HEK293 (cell line): ENCODE results near the gene RPS10.

Source experiments
- CTCF ChIA-PET: fragments of 350-600 bp; formaldehyde crosslinking; extraction: SDS; loops from one replicate; lab custom pipeline; 2021; ENCODE audit warnings: antibody characterized with exemption; lab: Yijun Ruan, JAX
- POLR2A ChIA-PET: fragments of 300-600 bp; formaldehyde crosslinking; extraction: SDS; loops from one replicate; lab custom pipeline; 2020; ENCODE audit warnings: antibody characterized with exemption, inconsistent platforms; lab: Yijun Ruan, JAX
- H3K27ac ChIP-seq: fragments of 200-500 bp; sonication (Bioruptor generic); 2 replicates; pipeline ENCODE4 v1.5.1; 2014; ENCODE audit warnings: low read depth, low read length, control low read depth, inconsistent platforms; ENCODE audit errors: extremely low read depth
- H3K36me3 ChIP-seq, 2 experiments: fragments of 200-500 bp in 1 of 2; sonication (Bioruptor generic) in 1 of 2; 1 replicate in 1 of 2; 2 replicates in 1 of 2; pipeline ENCODE4 v1.5.1; 2014 to 2017; ENCODE audit warnings: inconsistent platforms in 2 of 2, low read length in 2 of 2; ENCODE audit not compliant: control insufficient read depth in 2 of 2, insufficient read depth in 1 of 2
- H3K4me1 ChIP-seq: fragments of 200-500 bp; sonication (Bioruptor generic); 2 replicates; pipeline ENCODE4 v1.5.1; 2014; ENCODE audit warnings: mild to moderate bottlenecking, low read length, inconsistent platforms; ENCODE audit not compliant: control insufficient read depth, insufficient read depth
- H3K4me3 ChIP-seq: 2 replicates; pipeline ENCODE4 v1.5.1; 2011; ENCODE audit warnings: low read depth, mild to moderate bottlenecking, control low read depth, low read length, moderate library complexity
- H3K9me3 ChIP-seq: fragments of 200-500 bp; sonication (Bioruptor generic); 2 replicates; pipeline ENCODE4 v1.5.1; 2014; ENCODE audit warnings: low read depth, low read length, inconsistent platforms; ENCODE audit not compliant: control insufficient read depth, insufficient read depth
- AEBP2 ChIP-seq: fragments of 450-650 bp; formaldehyde crosslinking; IDR thresholded peaks from 2 replicates; pipeline ENCODE4 v1.5.1; 2016; ENCODE audit warnings: missing biosample characterization, missing genetic modification characterization, borderline replicate concordance
- ATF2 ChIP-seq: fragments of 450-650 bp; formaldehyde crosslinking; IDR thresholded peaks from 2 replicates; pipeline ENCODE4 v1.5.1; 2016; ENCODE audit warnings: missing biosample characterization, missing genetic modification characterization, low read depth
- EGR2 ChIP-seq: fragments of 450-650 bp; formaldehyde crosslinking; IDR thresholded peaks from 2 replicates; pipeline ENCODE4 v1.5.1; 2016; ENCODE audit warnings: low read depth, missing biosample characterization, missing genetic modification characterization
- FEZF1 ChIP-seq: fragments of 450-650 bp; formaldehyde crosslinking; IDR thresholded peaks from 2 replicates; pipeline ENCODE4 v1.5.1; 2016; ENCODE audit warnings: missing biosample characterization, missing genetic modification characterization
- GFI1B ChIP-seq: fragments of 450-650 bp; formaldehyde crosslinking; IDR thresholded peaks from 2 replicates; pipeline ENCODE4 v1.5.1; 2016; ENCODE audit warnings: missing biosample characterization, missing genetic modification characterization
- GLIS1 ChIP-seq: fragments of 450-650 bp; formaldehyde crosslinking; IDR thresholded peaks from 2 replicates; pipeline ENCODE4 v1.5.1; 2016; ENCODE audit warnings: missing biosample characterization, missing genetic modification characterization
- OSR2 ChIP-seq: fragments of 450-650 bp; formaldehyde crosslinking; IDR thresholded peaks from 2 replicates; pipeline ENCODE4 v1.5.1; 2016; ENCODE audit warnings: missing biosample characterization, missing genetic modification characterization
- OVOL3 ChIP-seq: fragments of 450-650 bp; formaldehyde crosslinking; IDR thresholded peaks from 2 replicates; pipeline ENCODE4 v1.5.1; 2016; ENCODE audit warnings: missing biosample characterization, missing genetic modification characterization
- REPIN1 ChIP-seq: fragments of 450-650 bp; formaldehyde crosslinking; IDR thresholded peaks from 2 replicates; pipeline ENCODE4 v1.5.1; 2017; ENCODE audit warnings: missing biosample characterization, missing genetic modification characterization, low read depth
- ZIC2 ChIP-seq: fragments of 450-650 bp; formaldehyde crosslinking; IDR thresholded peaks from 2 replicates; pipeline ENCODE4 v1.5.1; 2016; ENCODE audit warnings: missing biosample characterization, missing genetic modification characterization
- ZNF146 ChIP-seq: fragments of 450-650 bp; formaldehyde crosslinking; IDR thresholded peaks from 2 replicates; pipeline ENCODE4 v1.5.1; 2016; ENCODE audit warnings: missing biosample characterization, missing genetic modification characterization
- ZNF292 ChIP-seq: fragments of 450-650 bp; formaldehyde crosslinking; IDR thresholded peaks from 2 replicates; pipeline ENCODE4 v1.5.1; 2016; ENCODE audit warnings: low read depth, missing biosample characterization, missing genetic modification characterization, borderline replicate concordance
- ZNF394 ChIP-seq: fragments of 450-650 bp; formaldehyde crosslinking; IDR thresholded peaks from 2 replicates; pipeline ENCODE4 v1.5.1; 2016; ENCODE audit warnings: missing biosample characterization, missing genetic modification characterization, mild to moderate bottlenecking, moderate library complexity, borderline replicate concordance
- ZNF473 ChIP-seq: fragments of 450-650 bp; formaldehyde crosslinking; IDR thresholded peaks from 2 replicates; pipeline ENCODE4 v1.5.1; 2017; ENCODE audit warnings: missing biosample characterization, missing genetic modification characterization
- ZNF560 ChIP-seq: fragments of 450-650 bp; formaldehyde crosslinking; IDR thresholded peaks from 2 replicates; pipeline ENCODE4 v1.5.1; 2017; ENCODE audit warnings: missing biosample characterization, missing genetic modification characterization, borderline replicate concordance
- ZNF596 ChIP-seq: fragments of 450-650 bp; IDR thresholded peaks from 2 replicates; pipeline ENCODE4 v1.5.0; 2018; ENCODE audit warnings: missing biosample characterization, mild to moderate bottlenecking, missing genetic modification characterization, moderate library complexity
- ZNF600 ChIP-seq: fragments of 450-650 bp; formaldehyde crosslinking; IDR thresholded peaks from 2 replicates; pipeline ENCODE4 v1.5.1; 2016; ENCODE audit warnings: missing biosample characterization, missing genetic modification characterization
- ZNF610 ChIP-seq: fragments of 450-650 bp; formaldehyde crosslinking; IDR thresholded peaks from 2 replicates; pipeline ENCODE4 v1.5.1; 2016; ENCODE audit warnings: missing biosample characterization, missing genetic modification characterization, borderline replicate concordance
- ZNF707 ChIP-seq: fragments of 450-650 bp; formaldehyde crosslinking; IDR thresholded peaks from 2 replicates; pipeline ENCODE4 v1.5.1; 2016; ENCODE audit warnings: missing biosample characterization, missing genetic modification characterization
- ZNF768 ChIP-seq: fragments of 450-650 bp; formaldehyde crosslinking; IDR thresholded peaks from 2 replicates; pipeline ENCODE4 v1.5.1; 2018; ENCODE audit warnings: missing biosample characterization, mild to moderate bottlenecking, missing genetic modification characterization
- TF ChIP-seq, protein P1 (sequence below): fragments of 450-650 bp; formaldehyde crosslinking; IDR thresholded peaks from 2 replicates; pipeline ENCODE4 v1.5.1; 2016; ENCODE audit warnings: missing biosample characterization, missing genetic modification characterization
- TF ChIP-seq, protein P2 (sequence below): fragments of 450-650 bp; formaldehyde crosslinking; IDR thresholded peaks from 2 replicates; pipeline ENCODE4 v1.5.1; 2016; ENCODE audit warnings: missing biosample characterization, missing genetic modification characterization
- TF ChIP-seq, protein P3 (sequence below): fragments of 450-650 bp; formaldehyde crosslinking; IDR thresholded peaks from 2 replicates; pipeline ENCODE4 v1.5.1; 2016; ENCODE audit warnings: missing biosample characterization, missing genetic modification characterization
- TF ChIP-seq, protein P4 (sequence below): fragments of 450-650 bp; formaldehyde crosslinking; IDR thresholded peaks from 2 replicates; pipeline ENCODE4 v1.5.1; 2016; ENCODE audit warnings: missing biosample characterization, missing genetic modification characterization

Gene RPS10

DNA sequence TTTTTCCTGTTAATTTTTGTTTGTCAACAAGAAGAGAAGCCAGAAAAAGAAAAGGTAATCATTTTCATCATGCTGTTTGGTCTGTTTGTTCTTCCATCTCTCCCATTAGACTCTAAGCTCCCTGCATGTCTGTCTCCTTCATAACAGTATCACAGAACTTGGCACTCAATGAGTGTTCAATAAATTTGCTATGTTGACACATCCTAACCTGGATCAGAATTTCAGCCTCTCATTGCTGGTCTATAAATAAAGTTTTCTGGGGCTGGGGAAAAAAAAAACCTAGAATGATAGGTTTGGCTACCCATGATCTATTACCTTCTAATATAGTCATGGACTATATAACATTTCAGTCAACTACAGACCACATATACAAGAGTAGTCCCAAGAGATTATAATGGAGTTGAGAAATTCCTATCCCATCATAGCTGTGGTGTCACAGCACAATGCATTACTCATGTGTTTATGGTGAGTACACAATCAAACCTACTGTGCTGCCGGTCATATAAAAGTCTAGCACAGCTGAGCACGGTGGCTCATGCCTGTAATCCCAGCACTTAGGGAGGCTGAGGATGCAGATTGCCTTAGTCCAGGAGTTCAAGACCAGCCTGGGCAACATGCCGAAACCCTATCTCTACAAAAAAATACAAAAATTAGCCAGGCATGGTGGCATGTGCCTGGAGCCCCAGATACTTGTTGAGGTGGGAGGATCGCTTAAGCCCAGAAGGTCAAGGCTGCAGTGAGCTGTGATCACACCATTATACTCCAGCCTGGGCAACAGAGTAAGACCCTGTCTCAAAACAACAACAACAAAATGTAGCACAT lies 39.3 kb downstream of the RPS10 start (continued):
- TF ChIP-seq ATF2 (tag by site-specific recombination) (peak; percentile 83), FEZF1 (tag by site-specific recombination) (0 out of 2 replicates have a peak, but pooled peaks have one; percentile 37), ZNF473 (tag by site-specific recombination) (no peak), GFI1B (tag by site-specific recombination) (peak; percentile 77), ZNF768 (tag by site-specific recombination) (peak; percentile 65; the same call in 1 of the 2 replicates), ZNF610 (tag by site-specific recombination) (no peak), OVOL3 (tag by site-specific recombination) (no peak), ZNF707 (tag by site-specific recombination) (no peak), ZNF394 (peak; percentile 63; the same call in 1 of the 2 replicates), ZNF600 (tag by site-specific recombination) (peak; percentile 97)
- TF ChIP-seq, protein P1, sequence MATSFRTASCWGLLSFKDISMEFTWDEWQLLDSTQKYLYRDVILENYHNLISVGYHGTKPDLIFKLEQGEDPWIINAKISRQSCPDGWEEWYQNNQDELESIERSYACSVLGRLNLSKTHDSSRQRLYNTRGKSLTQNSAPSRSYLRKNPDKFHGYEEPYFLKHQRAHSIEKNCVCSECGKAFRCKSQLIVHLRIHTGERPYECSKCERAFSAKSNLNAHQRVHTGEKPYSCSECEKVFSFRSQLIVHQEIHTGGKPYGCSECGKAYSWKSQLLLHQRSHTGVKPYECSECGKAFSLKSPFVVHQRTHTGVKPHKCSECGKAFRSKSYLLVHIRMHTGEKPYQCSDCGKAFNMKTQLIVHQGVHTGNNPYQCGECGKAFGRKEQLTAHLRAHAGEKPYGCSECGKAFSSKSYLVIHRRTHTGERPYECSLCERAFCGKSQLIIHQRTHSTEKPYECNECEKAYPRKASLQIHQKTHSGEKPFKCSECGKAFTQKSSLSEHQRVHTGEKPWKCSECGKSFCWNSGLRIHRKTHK (tag by site-specific recombination) = no peak
- TF ChIP-seq, protein P2, sequence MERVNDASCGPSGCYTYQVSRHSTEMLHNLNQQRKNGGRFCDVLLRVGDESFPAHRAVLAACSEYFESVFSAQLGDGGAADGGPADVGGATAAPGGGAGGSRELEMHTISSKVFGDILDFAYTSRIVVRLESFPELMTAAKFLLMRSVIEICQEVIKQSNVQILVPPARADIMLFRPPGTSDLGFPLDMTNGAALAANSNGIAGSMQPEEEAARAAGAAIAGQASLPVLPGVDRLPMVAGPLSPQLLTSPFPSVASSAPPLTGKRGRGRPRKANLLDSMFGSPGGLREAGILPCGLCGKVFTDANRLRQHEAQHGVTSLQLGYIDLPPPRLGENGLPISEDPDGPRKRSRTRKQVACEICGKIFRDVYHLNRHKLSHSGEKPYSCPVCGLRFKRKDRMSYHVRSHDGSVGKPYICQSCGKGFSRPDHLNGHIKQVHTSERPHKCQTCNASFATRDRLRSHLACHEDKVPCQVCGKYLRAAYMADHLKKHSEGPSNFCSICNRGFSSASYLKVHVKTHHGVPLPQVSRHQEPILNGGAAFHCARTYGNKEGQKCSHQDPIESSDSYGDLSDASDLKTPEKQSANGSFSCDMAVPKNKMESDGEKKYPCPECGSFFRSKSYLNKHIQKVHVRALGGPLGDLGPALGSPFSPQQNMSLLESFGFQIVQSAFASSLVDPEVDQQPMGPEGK (tag by site-specific recombination) = no peak

DNA sequence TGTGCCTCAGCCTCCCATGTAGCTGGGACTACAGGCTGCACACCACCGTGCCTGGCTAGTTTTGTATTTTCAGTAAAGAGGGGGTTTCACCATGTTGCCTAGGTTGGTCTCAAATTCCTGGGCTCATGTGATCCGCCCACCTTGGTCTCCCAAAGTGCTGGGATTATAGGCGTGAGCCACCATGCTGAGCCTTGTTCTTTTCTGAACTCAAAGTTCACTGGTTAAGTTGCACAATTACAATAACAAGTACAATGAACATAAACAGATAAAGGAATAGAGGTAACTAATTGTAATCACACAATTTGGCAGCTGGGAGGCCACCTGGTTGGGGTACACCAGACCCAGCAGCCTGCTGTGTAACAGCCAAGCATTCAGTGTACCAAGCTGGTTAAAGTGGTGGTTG lies 40.1 kb downstream of the RPS10 start:
- Histone ChIP-seq H3K9me3 (no peaks in the 10 kb centered on the region), H3K36me3 (peaks cover 0 to 4% of the 10 kb centered on the region in 2 experiments; a peak in 1 of 3 replicates), H3K4me3 (no peak overlapping the region), H3K4me1 (peaks cover 26% of the 10 kb centered on the region), H3K27ac (no peak overlapping the region)
- ChIA-PET POLR2A (no interaction called here), CTCF (interaction anchor here (0.5 to 2.3 kb wide), 6 partner anchors 11 to 672 kb away, joined by 3 to 8 read pairs (median 4); no protein-coding TSS in a partner anchor)
- TF ChIP-seq, protein P3, sequence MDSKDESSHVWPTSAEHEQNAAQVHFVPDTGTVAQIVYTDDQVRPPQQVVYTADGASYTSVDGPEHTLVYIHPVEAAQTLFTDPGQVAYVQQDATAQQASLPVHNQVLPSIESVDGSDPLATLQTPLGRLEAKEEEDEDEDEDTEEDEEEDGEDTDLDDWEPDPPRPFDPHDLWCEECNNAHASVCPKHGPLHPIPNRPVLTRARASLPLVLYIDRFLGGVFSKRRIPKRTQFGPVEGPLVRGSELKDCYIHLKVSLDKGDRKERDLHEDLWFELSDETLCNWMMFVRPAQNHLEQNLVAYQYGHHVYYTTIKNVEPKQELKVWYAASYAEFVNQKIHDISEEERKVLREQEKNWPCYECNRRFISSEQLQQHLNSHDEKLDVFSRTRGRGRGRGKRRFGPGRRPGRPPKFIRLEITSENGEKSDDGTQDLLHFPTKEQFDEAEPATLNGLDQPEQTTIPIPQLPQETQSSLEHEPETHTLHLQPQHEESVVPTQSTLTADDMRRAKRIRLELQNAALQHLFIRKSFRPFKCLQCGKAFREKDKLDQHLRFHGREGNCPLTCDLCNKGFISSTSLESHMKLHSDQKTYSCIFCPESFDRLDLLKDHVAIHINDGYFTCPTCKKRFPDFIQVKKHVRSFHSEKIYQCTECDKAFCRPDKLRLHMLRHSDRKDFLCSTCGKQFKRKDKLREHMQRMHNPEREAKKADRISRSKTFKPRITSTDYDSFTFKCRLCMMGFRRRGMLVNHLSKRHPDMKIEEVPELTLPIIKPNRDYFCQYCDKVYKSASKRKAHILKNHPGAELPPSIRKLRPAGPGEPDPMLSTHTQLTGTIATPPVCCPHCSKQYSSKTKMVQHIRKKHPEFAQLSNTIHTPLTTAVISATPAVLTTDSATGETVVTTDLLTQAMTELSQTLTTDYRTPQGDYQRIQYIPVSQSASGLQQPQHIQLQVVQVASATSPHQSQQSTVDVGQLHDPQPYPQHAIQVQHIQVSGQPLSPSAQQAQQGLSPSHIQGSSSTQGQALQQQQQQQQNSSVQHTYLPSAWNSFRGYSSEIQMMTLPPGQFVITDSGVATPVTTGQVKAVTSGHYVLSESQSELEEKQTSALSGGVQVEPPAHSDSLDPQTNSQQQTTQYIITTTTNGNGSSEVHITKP (tag by site-specific recombination) = no peak
- TF ChIP-seq AEBP2 (tag by site-specific recombination) = no peak
- TF ChIP-seq ZNF560 = no peak
- TF ChIP-seq REPIN1 (tag by site-specific recombination) = no peak
- TF ChIP-seq ZNF292 (tag by site-specific recombination) = no peak
- TF ChIP-seq, protein P4, sequence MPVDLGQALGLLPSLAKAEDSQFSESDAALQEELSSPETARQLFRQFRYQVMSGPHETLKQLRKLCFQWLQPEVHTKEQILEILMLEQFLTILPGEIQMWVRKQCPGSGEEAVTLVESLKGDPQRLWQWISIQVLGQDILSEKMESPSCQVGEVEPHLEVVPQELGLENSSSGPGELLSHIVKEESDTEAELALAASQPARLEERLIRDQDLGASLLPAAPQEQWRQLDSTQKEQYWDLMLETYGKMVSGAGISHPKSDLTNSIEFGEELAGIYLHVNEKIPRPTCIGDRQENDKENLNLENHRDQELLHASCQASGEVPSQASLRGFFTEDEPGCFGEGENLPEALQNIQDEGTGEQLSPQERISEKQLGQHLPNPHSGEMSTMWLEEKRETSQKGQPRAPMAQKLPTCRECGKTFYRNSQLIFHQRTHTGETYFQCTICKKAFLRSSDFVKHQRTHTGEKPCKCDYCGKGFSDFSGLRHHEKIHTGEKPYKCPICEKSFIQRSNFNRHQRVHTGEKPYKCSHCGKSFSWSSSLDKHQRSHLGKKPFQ (tag by site-specific recombination) = no peak
- TF ChIP-seq ZNF146 (tag by site-specific recombination) = no peak
- TF ChIP-seq EGR2 (tag by site-specific recombination) = peak; percentile 10; the same call in 1 of the 2 replicates
- 0 out of 2 replicates have a peak, but pooled peaks have one; percentile 13 for TF ChIP-seq ZNF596 (tag by site-specific recombination)
- TF ChIP-seq ZIC2 (tag by site-specific recombination) = peak; percentile 59; the same call in 1 of the 2 replicates
- TF ChIP-seq OSR2 (tag by site-specific recombination) = no peak
- TF ChIP-seq GLIS1 (tag by site-specific recombination) = 0 out of 2 replicates have a peak, but pooled peaks have one; percentile 6
